Fibroblast of villous mesenchyme (primary cell): ENCODE measurements around the gene MGMT. TPM values are rescaled to one million over a fixed set of nuclear protein-coding genes. Genes with fewer than 3 reads are reported as not detected.

Experiments used
- DNase-seq: peaks from one replicate; pipeline ENCODE4 v3.0.0-alpha.2; 2010; ENCODE audit warnings: low read depth
- H3K4me3 ChIP-seq: 2 replicates; pipeline ENCODE4 v1.5.1; 2011; ENCODE audit warnings: low read depth, mild to moderate bottlenecking, low read length
- CTCF ChIP-seq: IDR thresholded peaks from 2 replicates; pipeline ENCODE4 v1.5.1; 2012; ENCODE audit warnings: low read depth, mild to moderate bottlenecking, low read length; ENCODE audit not compliant: insufficient read depth
- total RNA-seq: library from RNA; depleted of rRNA; stranded (reverse); fragments of >200 nt; gene quantifications from 2 replicates; pipeline ENCODE4 v1.2.3, GENCODE V29; 2012

The MGMT gene
- total RNA-seq, 1 donor, result 10.4 TPM

GRCh38 chr10:129646973-129647372 is 179.9 kb downstream of the MGMT start:
- DNase-seq, result no peak
- no peak for TF ChIP-seq CTCF

GRCh38 chr10:129647590-129647989 is 180.5 kb downstream of the MGMT start:
- no peak overlapping the region for H3K4me3 ChIP-seq
- no peak for TF ChIP-seq CTCF
- DNase-seq, result no peak

More at GRCh38 chr10:129646973-129647372, 179.9 kb downstream of the MGMT start:
- no peak overlapping the region for H3K4me3 ChIP-seq

DNA sequence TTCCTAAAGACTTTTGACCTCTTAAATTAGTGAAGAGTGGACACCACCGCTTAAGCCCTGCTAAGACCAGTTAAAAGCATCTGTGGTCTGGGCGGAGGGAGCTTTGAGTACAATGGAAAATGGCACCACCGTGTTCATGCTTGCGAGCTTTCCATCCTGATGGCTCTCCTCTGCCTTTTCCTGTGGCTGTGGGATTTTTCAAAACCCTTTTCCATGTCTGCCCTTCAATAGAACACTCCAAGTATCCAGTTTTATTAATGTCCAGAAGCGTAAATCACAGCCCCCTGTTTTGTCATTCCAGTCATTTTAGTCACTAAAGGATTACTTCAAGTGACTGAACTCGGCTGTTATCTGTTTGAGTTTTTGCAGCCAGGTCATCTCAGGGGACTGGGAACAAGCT is 181.8 kb downstream of the MGMT start:
- H3K4me3 ChIP-seq, result no peak overlapping the region
- no peak for TF ChIP-seq CTCF
- DNase-seq, result no peak

DNA sequence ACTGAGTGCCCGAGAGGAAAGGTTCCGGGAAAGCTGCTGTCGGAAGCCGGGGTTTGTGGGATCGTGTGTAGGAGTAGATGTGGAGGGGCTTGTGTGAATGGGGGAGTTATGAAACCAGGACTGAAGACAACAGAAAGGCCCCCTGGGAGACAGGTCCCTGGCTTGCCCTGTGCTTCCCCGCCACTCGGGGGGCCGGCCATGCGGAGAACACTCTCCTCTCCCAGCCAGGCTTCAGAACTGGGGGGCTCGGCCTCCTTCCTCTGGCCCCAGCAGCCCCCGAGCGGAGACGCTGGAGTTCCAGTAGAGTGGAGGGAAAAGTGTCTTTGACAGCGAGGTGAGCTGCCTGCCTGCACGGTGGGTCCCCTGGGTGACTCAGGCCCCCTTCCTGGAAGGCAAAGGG is 185.0 kb downstream of the MGMT start:
- no peak for TF ChIP-seq CTCF
- no peak overlapping the region for H3K4me3 ChIP-seq
- DNase-seq, result no peak

- H3K4me3 ChIP-seq, result no peak overlapping the region
- DNase-seq, result no peak
- TF ChIP-seq CTCF, result no peak
Observed at GRCh38 chr10:129652521-129653201, 185.6 kb downstream of the MGMT start.

- TF ChIP-seq CTCF, result no peak
- H3K4me3 ChIP-seq, result no peak overlapping the region
- DNase-seq, result no peak
Observed at GRCh38 chr10:129653428-129653827, 186.4 kb downstream of the MGMT start.

DNA sequence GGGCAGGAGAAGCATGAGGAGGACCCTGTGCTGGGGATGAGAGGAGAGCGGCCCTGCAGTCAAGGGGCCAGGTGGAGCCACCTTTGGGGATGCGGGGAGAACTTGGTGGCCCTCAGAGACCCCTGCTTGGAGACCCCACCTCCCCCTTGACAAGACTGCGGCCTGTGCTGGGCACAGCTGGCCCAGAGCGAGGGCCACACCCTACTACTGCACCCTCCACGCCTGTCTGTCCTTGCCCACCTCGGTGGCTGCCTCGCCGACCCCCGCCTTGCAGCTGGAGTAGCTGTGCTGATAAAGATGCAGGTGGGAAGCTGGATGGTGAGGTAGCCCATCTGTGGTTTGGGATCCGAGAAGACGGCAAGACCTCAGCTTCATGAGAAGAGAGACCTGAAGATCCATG is 186.8 kb downstream of the MGMT start:
- no peak for DNase-seq
- no peak for TF ChIP-seq CTCF

More for the DNA sequence above, 186.8 kb downstream of the MGMT start:
- H3K4me3 ChIP-seq, result no peak overlapping the region
